ENCODE data around the gene NSG1.
"Not testable (repeated sequence)": the region's sequence is repeated elsewhere in the genome, so short reads cannot be mapped to it uniquely, and the experiment has no call there.

NSG1 gene

GRCh38 chr4:4462970-4463369 lies 76.1 kb downstream of the NSG1 start:
- H3K4me2 ChIP-seq (ENCODE audit: low read depth, low read length, poor library complexity, severe bottlenecking): no peak overlapping the region
- no peaks in the 10 kb centered on the region for H3K9me3 ChIP-seq (ENCODE audit: insufficient read depth, low read depth, low read length)
- TF ChIP-seq CTCF (conservative IDR thresholded peaks at IDR 0.05; ENCODE audit: low read length): no peak
- TF ChIP-seq EZH2phosphoT487 (IDR thresholded peaks at IDR 0.05; ENCODE audit: borderline replicate concordance): no peak
- H3K27me3 ChIP-seq (ENCODE audit: insufficient read depth, low read length, poor library complexity, severe bottlenecking): no peaks in the 10 kb centered on the region
- H3K4me1 ChIP-seq (ENCODE audit: insufficient read depth, low read length, poor library complexity, severe bottlenecking): peaks cover 7% of the 10 kb centered on the region
- H2AFZ ChIP-seq (ENCODE audit: low read length): no peak overlapping the region
- no peaks in the 10 kb centered on the region for H4K20me1 ChIP-seq (ENCODE audit: insufficient read depth, low read length, poor library complexity, severe bottlenecking)
- H3K4me3 ChIP-seq (ENCODE audit: low read length, poor library complexity, severe bottlenecking): no peak overlapping the region
- H3K79me2 ChIP-seq (ENCODE audit: insufficient read depth, low read length): no peaks in the 10 kb centered on the region; the same call in 1 of the 2 replicates
- no peaks in the 10 kb centered on the region for H3K9me2 ChIP-seq (replicated peaks; ENCODE audit: low read depth, low read length)
- H3F3A ChIP-seq (ENCODE audit: low read depth): no peaks in the 10 kb centered on the region
- peaks cover 48% of the 10 kb centered on the region; the same call in 1 of the 2 replicates for H3K36me3 ChIP-seq (ENCODE audit: insufficient read depth, low read length)
- no peak overlapping the region for H3K9ac ChIP-seq (ENCODE audit: low read depth, low read length, poor library complexity, severe bottlenecking)

GRCh38 chr4:4465238-4465637 lies 78.3 kb downstream of the NSG1 start:
- not testable (repeated sequence) for H3K4me2 ChIP-seq (ENCODE audit: low read depth, low read length, poor library complexity, severe bottlenecking); H4K20me1 ChIP-seq (ENCODE audit: insufficient read depth, low read length, poor library complexity, severe bottlenecking); H3K4me1 ChIP-seq (ENCODE audit: insufficient read depth, low read length, poor library complexity, severe bottlenecking); H3K4me3 ChIP-seq (ENCODE audit: low read length, poor library complexity, severe bottlenecking); H2AFZ ChIP-seq (ENCODE audit: low read length); H3K9me3 ChIP-seq (ENCODE audit: insufficient read depth, low read depth, low read length); H3K27me3 ChIP-seq (ENCODE audit: insufficient read depth, low read length, poor library complexity, severe bottlenecking); H3K9me2 ChIP-seq (replicated peaks; ENCODE audit: low read depth, low read length); H3K9ac ChIP-seq (ENCODE audit: low read depth, low read length, poor library complexity, severe bottlenecking); H3F3A ChIP-seq (ENCODE audit: low read depth); H3K79me2 ChIP-seq (ENCODE audit: insufficient read depth, low read length)
- peaks cover 55% of the 10 kb centered on the region; the same call in 1 of the 2 replicates for H3K36me3 ChIP-seq (ENCODE audit: insufficient read depth, low read length)
